AG09319 (cell line): ENCODE results near the gene SLC44A4.

ENCODE experiments used
- DNase-seq: peaks from one replicate; pipeline ENCODE4 v3.0.0-alpha.2; 2010; ENCODE audit warnings: low read depth; ENCODE audit errors: extremely low read depth
- TF ChIP-seq, protein P1 (sequence below): IDR thresholded peaks from 2 replicates; pipeline ENCODE4 v1.5.1; 2011; ENCODE audit warnings: low read depth, mild to moderate bottlenecking, inconsistent platforms, low read length, moderate library complexity

Gene SLC44A4

DNA sequence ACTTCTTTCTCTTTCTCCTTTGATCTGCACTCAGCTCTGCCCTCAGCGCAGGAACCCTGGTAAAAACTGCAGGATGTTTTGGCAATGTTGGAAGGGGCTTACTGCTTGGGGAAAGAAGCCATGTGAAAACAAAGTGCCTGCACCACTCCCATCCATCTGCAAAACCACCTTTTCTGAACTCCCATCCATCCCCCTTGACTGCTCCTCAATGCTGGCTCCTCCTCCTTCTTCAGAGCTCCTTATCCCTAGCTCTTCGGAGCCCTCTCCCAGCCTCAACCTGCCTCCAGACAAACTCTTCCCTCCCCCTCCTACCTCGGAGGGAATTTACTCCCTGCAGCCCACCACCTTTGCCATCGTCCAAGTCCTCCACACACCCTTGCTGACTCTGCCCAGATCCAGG is 27.3 kb upstream of the SLC44A4 start:
- no peak for DNase-seq
- TF ChIP-seq, protein P1, sequence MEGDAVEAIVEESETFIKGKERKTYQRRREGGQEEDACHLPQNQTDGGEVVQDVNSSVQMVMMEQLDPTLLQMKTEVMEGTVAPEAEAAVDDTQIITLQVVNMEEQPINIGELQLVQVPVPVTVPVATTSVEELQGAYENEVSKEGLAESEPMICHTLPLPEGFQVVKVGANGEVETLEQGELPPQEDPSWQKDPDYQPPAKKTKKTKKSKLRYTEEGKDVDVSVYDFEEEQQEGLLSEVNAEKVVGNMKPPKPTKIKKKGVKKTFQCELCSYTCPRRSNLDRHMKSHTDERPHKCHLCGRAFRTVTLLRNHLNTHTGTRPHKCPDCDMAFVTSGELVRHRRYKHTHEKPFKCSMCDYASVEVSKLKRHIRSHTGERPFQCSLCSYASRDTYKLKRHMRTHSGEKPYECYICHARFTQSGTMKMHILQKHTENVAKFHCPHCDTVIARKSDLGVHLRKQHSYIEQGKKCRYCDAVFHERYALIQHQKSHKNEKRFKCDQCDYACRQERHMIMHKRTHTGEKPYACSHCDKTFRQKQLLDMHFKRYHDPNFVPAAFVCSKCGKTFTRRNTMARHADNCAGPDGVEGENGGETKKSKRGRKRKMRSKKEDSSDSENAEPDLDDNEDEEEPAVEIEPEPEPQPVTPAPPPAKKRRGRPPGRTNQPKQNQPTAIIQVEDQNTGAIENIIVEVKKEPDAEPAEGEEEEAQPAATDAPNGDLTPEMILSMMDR: no peak

DNA sequence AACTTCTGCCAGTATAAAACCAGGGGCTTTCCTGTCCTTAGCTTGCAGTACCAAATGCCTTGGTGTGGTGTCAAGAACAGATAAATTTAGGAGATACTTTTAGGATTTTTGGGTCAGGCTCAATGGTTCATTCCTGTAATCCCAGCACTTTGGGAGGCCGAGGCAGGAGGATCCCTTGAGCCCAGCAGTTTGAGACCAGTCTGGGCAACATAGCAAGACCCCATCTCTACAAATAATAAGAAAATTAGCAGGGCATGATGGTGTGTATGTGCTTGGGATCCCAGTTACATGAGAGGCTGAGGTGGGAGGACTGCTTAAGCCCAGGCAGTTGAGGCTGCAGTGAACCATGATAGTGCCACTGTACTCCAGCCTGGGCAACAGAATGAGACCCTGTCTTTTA is 26.2 kb upstream of the SLC44A4 start:
- TF ChIP-seq, protein P1: no peak
- DNase-seq: no peak

DNA sequence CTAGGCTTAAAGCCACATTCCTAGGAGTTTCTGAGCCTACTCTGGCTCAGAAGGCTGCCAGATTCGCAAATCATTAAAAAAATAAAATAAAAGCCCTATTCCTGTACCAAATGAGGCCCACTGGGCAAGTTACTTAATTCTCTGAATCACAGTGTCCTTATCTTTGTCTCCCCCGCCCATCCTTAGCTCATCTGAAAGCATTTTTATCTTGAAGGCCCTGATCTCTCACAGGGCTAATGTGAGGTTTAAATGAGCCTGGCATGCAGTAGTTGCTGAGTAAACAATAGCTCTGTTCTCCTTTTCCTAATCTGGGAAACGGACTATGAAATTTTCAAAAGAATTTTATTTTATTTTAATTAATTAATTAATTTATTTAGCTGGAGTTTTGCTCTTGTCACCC is 25.2 kb upstream of the SLC44A4 start:
- no peak for DNase-seq
- TF ChIP-seq, protein P1: no peak

DNA sequence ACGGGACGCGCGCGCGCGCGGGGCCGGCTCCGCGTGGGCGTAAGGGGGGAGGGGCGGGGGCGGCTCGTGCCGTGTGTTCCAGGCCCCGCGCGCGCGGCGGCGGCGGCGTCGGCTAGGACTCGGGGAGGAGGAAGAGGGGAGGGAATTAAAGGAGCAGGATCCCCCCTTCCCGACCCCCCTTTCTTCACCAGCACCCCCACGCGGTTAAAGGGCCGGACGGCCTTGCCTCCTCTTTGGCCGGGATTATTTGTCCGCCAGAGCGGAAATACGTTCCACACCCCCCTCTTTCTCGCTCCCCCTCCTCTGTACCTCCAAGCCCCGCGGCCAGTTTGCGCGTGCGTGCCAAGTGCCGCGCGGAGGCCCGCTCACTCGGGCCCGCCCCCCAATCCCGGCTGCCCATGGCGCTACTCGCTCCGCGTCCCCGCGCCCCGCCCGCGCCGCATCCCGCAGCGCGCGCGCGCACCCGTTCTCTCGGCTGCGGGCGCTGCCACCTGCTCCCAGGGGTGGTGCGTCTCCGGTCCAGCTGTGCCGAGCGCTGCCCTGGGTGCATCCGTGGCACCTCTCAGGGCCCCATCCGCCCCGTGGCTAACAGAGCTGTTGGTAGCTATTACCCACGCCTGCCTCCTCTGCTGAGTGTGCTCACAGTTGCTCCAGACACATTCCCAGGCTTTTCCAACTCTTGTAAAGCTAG is 23.3 kb upstream of the SLC44A4 start, which contains the start of gene ZBTB12:
Gene ZBTB12 (minus strand): TSS at position 134 of the 691 bp plus-strand sequence. CDS start 781 bp downstream, outside the sequence.
- peak; percentile 94 for DNase-seq
- TF ChIP-seq, protein P1: no peak

DNA sequence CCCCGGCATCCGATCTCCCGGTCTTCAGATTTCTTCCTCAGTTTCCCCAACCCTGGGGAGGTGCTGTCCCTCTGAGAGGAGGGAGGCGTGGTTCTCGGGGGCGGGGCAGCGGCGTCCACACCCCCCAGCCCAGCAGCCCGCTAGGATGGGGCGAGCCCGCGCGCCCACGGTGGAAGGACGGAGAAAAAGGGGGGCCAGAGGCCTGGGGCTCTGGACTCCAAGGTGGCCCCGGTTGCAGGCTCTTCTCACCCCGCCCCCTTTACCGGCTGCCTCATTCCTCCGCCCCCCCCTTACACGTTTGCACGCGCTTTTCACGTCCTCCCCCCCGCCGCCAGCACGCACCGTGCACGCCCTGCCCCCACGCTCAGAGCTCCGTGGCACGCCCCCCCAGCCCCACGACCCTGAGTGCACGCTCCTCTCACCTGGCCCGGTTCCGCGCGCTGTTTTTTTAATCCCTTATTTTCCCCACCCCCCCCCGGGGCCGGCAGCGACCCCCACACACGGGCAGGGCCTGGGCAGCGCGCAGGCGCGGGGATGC is 22.7 kb upstream of the SLC44A4 start:
- TF ChIP-seq, protein P1: no peak
- no peak for DNase-seq

DNA sequence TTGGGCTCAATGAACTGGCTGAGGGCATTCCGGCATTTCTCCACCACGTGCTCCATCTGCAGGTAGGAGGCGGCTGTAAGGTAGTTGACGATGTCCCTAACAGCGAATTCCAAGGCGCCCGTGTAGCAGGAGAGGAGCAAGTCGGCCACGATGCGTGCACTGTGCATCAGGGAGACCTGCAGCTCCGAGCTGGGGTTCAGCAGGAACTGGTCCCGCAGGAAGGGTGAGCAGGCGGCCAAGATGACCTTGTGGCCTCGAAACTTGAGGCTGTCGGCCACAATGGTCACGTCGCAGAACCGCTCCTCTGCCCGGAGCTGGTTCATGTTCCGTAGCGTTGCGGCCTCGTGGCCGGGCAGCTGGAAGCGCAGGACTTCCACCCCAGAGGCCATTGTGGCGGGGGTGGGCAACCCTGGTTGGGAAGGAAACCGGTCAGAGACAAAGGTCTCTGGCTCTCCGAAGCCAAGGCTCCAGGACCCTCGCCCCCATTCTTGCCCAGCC is 22.2 kb upstream of the SLC44A4 start:
- TF ChIP-seq, protein P1: no peak
- no peak for DNase-seq

DNA sequence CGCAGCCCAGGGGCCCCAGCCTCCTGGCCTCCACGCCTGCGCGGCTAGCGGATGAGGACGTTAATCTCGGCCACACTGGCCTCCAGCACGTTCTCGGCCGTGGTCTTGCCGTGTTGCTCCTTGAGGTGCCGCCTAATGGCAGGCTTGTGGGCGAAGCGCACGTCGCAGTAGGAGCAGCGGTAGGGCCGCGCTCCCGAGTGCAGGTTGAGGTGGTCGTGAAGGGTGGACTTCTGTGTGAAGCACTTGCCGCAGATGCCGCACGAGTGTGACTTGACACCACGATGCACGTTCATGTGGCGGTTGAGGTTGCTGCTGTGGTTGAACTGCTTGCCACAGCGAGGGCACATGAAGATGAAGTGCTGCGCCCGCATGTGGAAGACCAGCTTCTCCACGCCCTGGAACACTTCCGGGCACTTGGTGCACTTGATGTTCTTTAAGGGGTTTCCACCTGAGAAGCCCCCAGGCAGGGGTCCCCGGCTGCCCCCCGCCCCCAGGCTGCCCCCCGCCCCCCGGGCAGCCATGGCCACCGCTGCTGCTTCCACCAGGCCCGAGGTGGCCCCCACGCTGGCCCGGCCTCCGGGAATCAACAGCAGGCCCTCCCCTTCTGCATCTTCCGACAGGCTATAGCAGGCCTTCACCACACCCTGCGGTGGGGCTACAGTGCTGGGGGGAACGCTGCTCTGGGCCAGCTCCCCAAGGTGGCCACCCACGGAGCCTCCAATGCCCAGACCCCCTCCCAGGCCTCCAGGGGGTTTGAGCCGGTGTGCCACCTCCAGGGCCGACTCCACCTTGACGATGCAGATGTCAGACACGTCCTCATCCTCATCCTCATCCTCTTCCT is 21.3 kb upstream of the SLC44A4 start:
- TF ChIP-seq, protein P1: no peak
- no peak for DNase-seq
